ENCODE results near the gene IFI6.
A peak's percentile ranks its signal among the peaks of the same experiment; 100 is the strongest.
"Not testable (repeated sequence)": the region's sequence is repeated elsewhere in the genome, so short reads cannot be mapped to it uniquely, and the experiment has no call there.

Gene IFI6

DNA sequence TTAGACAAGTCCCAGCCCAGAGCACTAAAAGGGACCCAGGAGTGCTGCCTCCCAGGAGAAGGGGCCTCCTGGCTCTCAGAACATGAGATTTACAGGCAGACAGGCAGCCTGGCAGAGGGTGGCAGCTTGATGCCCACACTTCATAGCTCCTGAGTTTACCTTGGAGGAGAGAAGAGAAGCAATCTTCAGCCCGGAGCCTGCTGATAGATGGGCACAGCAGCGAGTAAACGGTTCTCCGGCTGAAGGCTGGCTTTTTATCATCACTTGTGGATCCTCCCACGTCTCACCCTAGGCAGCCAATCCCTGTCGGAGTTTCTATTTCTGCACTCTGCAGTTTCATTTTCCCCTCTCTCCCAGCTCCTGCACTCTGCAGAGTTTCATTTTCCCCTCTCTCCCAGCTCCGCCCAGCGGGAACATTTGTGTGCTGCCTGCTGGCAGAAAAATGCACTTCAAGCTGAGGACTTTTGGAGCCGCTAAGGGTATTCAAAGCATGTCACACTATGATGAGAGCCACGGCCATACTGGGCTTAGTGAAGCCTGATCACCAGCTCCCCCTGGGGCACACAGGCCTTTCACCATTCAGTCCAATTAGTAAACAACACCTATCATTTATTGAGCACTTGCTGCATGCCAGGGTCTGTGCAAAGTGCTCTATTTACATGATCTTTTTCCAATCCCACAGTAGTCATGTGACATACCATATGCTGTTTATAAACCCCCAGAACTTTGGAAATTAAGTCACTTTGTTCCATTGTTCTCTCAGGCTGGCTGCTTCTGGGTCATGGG is at the start of gene IFI6:
Gene IFI6 (minus strand): TSS at position 229 of the 786 bp plus-strand sequence. CDS start 2,878 bp downstream, outside the sequence.
- DNase-seq = peak; percentile 96

GRCh38 chr1:27719286-27720251 is 47.6 kb upstream of the IFI6 start:
- no peak for DNase-seq

DNA sequence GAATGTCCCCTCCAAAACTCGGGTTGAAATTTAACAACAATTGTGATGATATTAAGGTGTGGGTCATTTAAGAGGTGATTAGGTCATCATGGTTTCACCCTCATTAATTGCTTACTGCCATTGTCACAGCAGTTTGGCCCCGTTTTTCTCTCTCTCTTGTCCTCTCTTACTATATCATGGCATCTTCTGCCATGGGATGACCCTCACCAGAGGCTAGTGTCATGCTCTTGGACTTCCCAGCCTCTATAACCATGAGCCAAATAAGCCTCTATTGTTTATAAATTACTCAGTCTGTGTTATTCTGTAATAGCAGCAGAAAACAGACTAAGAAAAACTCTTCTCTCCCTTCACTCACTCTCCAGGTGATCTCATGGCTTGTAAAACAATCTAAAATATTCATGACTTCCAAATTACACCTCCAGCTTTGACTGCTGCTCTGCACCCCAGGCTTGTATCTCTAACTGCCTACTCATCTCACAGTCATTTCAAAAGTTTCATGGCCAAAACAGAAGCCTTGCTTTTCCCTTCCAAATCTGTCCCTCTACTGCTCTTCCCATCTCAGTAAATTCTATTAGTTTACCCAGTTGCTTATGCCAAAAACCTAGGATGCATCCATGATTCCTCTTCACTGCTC is 44.4 kb upstream of the IFI6 start:
- no peak for DNase-seq

GRCh38 chr1:27713869-27714513 is 42.0 kb upstream of the IFI6 start:
- DNase-seq = no peak

GRCh38 chr1:27713139-27713725 is 41.2 kb upstream of the IFI6 start:
- DNase-seq = no peak

DNA sequence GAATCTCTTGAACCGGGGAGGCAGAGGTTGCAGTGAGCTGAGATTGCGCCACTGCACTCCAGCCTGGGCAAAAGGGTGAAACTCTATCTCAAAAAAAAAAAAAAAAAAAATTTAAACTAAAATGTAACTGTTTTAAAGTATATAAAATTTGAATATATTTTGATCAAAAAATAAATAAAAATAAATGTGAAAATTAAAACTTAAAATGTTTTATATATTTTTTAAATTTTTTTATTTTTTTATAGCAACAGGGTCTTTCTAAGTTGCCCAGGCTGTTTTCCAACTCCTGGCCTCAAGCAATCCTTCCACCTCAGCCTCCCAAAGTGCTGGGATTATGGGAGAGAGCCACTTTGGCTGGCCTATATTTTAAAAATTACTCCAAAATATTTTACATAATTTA is 38.6 kb upstream of the IFI6 start:
- DNase-seq = no peak

DNA sequence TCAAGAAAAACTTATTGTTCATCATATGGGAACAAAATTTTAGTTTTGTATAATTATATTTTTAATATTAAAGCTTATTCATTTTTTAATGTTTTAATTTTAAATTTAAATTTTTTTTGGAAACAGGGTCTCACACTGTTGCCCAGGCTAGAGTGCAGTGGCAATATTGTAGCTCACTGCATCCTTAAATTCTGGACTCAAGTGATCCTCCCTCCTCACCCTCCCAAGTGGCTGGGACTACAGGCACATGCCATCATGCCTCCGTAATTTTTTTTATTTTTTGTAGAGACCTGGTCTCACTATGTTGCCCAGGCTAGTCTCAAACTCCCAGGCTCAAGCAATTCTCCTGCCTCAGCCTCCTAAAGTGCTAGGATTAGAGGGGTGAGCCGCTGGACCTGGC is 33.6 kb upstream of the IFI6 start:
- no peak for DNase-seq

GRCh38 chr1:27704958-27705357 is 33.0 kb upstream of the IFI6 start:
- DNase-seq = no peak

GRCh38 chr1:27696835-27697234 is 24.8 kb upstream of the IFI6 start:
- DNase-seq = not testable (repeated sequence)

GRCh38 chr1:27690183-27690582 is 18.2 kb upstream of the IFI6 start:
- no peak for DNase-seq

DNA sequence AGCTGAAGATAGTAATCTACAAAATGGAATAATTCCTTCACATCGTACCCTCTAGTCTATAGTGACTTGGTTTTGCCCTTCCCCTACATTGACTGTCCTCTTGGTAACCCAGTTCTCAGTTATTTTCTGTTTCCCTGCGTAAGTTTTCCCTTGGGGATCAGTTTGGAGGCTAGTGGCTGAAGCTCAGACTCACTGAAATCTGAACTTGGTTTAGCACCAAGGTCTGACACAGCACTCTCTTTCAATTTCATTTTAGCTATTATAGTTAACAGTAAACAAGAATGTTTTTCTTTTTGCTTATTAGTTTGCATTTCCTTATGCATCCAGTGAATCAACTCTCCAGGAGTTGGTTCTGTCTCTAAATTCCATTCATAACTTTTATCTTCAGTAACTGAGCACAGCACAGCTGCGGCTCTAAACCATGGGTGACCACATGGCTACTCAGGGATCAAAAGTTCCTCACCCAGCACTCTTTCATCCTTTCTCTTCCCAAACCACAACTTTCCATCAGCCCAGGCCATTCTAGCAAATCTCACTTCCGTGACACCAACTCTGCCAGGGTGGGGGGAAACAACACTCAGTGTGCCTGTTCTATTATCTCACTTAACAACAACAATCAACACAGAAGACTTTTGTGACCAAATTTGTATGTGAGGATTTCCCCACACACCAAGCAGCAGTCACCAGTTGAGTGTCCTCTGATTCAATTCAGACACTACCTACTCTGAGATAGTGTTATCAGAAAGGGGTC is 17.6 kb upstream of the IFI6 start:
- no peak for DNase-seq

DNA sequence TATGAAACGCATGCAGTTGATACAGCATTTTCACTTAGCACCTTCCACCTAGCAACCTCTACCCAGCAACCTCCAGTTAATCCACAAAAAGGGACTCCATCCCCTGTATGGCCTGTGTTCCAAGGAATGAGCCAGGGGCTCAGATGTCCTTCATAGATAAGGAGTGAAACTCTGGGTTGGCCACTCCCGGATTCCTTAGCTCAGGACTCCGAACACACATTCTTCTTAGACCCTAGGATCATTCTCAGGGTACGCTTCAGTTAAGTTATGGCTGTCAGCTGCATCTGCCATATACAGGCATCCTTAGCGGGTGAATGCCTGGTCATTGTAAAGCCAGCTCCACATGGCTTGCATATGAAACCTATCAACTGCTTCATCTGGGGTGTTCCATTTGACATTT is 15.9 kb upstream of the IFI6 start:
- no peak for DNase-seq

DNA sequence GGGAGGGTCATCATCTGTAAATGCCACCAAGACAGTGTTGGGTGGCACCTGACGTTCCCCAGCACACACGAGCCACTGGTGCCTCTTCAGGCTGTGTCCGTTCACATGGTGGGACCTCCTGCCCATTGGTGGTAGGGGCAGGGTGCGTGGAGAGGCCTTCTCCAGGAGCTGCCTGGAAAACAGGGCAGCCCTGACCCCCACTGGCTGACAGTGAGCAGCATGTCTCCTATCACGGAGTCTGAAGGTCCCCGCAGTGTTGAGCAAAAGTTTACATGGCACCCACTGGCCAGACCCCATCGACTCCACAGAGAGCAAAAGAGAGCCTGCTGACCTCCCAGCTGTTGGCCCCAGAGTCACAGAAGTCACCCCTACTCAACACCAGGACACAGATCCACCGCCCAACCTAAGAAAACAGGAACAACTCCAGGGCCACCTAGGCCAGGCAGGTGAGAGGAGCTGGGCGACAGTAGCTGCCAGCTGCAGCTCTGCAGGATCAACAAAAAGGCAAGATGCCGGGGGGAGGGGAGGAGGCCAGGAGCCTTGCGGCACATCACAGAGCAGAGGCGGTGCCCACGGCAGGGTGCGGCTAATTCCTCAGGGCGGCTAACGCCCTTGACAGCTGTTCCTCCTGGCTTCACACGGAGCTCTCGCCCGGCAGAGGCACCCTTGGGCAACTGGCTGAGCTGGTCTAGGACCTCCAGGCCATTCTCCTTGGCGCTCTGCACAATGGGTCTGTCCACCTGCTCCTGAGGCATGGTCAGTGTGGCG is 14.4 kb upstream of the IFI6 start:
- no peak for DNase-seq

GRCh38 chr1:27684176-27684575 is 12.2 kb upstream of the IFI6 start:
- no peak for DNase-seq

DNA sequence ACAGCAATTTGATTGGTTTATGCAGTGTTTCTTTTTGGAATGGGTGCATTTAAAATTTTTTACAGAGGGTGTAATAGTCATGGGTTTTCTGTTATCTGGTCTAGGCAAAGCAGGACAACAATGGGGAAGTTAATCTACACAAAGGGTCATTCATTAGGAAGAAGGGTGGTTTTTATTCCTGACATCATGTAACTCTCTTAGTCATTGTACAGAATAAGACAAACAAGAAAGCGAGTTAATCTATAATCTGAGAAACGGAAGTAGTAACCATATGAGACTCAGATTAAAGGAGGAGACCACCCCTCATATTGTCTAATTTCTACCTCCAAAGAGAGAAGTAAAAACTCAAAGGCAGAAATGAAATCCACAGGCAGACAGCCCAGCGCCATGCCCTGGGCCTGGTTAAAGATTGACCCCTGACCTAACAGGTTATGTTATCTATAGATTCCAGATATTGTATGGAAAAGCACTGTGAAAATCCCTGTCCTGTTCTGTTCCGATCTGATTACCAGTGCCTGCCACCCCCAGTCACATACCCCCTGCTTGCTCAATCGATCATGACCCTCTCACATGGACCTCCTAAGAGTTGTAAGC is 10.5 kb upstream of the IFI6 start:
- DNase-seq = no peak

GRCh38 chr1:27681580-27681979 is 9.6 kb upstream of the IFI6 start:
- not testable (repeated sequence) for DNase-seq

- DNase-seq = not testable (repeated sequence)
These were observed 8.3 kb upstream of the IFI6 start for GRCh38 chr1:27680225-27680791.

GRCh38 chr1:27678747-27679146 is 6.8 kb upstream of the IFI6 start:
- no peak for DNase-seq

- no peak for DNase-seq
These were observed 4.4 kb upstream of the IFI6 start for GRCh38 chr1:27676410-27676809.

DNA sequence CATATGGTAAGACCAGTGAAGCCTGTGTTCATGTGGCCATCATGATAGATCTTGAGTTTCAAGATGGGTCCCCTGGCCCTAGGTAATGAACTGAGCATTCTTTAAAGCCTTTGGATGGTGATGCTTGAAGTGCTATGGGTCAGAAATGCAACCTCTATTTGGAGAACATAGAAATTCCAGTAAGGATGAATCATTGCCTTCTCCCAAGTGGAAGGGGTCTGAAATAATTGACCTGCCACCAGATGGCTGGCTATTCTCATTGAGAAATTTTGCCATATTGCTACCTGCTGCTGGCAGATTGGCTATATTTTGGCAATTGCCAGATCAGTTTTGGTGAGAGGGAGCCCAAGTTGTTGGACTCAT is 739 bp upstream of the IFI6 start:
- DNase-seq = no peak

Data from eye (tissue), 1 donor.